Measurements from ENCODE around the gene OR9A4. TPM values are rescaled to one million over a fixed set of nuclear protein-coding genes. Genes with fewer than 3 reads are reported as not detected.

Gene OR9A4
- total RNA-seq, 1 experiment from 2014 or later = not detected

- H3K4me1 ChIP-seq (ENCODE audit: insufficient read depth, low read length, poor library complexity, severe bottlenecking) = no peaks in the 10 kb centered on the region
- TF ChIP-seq EZH2 (IDR thresholded peaks at IDR 0.05; ENCODE audit: borderline replicate concordance, low read depth, low read length, poor library complexity, severe bottlenecking) = no peak
- TF ChIP-seq CTCF (conservative IDR thresholded peaks at IDR 0.05; ENCODE audit: low read depth, low read length) = no peak
- no peak overlapping the region for H3K27ac ChIP-seq (ENCODE audit: low read depth, low read length, poor library complexity, severe bottlenecking)
- no peaks in the 10 kb centered on the region for H3K36me3 ChIP-seq (ENCODE audit: insufficient read depth, low read length, poor library complexity, severe bottlenecking)
- no TSS peak for BruUV-seq (replicated peaks)
- DNase-seq (ENCODE audit: low spot score) = no peak
- POLR2A ChIA-PET (ENCODE audit: low non-redundant PET) = no interaction called here
- peaks cover 9% of the 10 kb centered on the region for H3K9me3 ChIP-seq (ENCODE audit: low read depth, low read length, poor library complexity, severe bottlenecking)
- CTCF ChIA-PET = no interaction called here
- intact Hi-C loops (cut with micrococcal nuclease; ENCODE audit: unreplicated experiment) = no loop called here
- no peaks in the 10 kb centered on the region for H3K27me3 ChIP-seq (replicated peaks; ENCODE audit: insufficient read depth, low read depth, low read length, poor library complexity)
- H3K4me3 ChIP-seq (ENCODE audit: low read depth, low read length, poor library complexity, severe bottlenecking) = no peak overlapping the region
These were observed 29.2 kb downstream of the OR9A4 start for GRCh38 chr7:141945356-141945755.

GRCh38 chr7:141946796-141947195, 30.6 kb downstream of the OR9A4 start, which contains the start of gene CLEC5A:
TSS of gene CLEC5A (minus strand) at chr7:141946974. CDS start at chr7:141946292, 682 bp downstream.
- ChIA-PET CTCF (no interaction called here), POLR2A (ENCODE audit: low non-redundant PET) (no interaction called here)

GRCh38 chr7:141949021-141949420, 32.8 kb downstream of the OR9A4 start:
- Histone ChIP-seq H3K4me3 (ENCODE audit: low read depth, low read length, poor library complexity, severe bottlenecking) (no peak overlapping the region), H3K27me3 (replicated peaks; ENCODE audit: insufficient read depth, low read depth, low read length, poor library complexity) (no peaks in the 10 kb centered on the region), H3K9me3 (ENCODE audit: low read depth, low read length, poor library complexity, severe bottlenecking) (no peaks in the 10 kb centered on the region), H3K36me3 (ENCODE audit: insufficient read depth, low read length, poor library complexity, severe bottlenecking) (no peaks in the 10 kb centered on the region), H3K27ac (ENCODE audit: low read depth, low read length, poor library complexity, severe bottlenecking) (no peak overlapping the region), H3K4me1 (ENCODE audit: insufficient read depth, low read length, poor library complexity, severe bottlenecking) (no peaks in the 10 kb centered on the region)
- DNase-seq (ENCODE audit: low spot score) = no peak
- TF ChIP-seq CTCF (conservative IDR thresholded peaks at IDR 0.05; ENCODE audit: low read depth, low read length) (no peak), EZH2 (IDR thresholded peaks at IDR 0.05; ENCODE audit: borderline replicate concordance, low read depth, low read length, poor library complexity, severe bottlenecking) (no peak)
- ChIA-PET CTCF (no interaction called here), POLR2A (ENCODE audit: low non-redundant PET) (no interaction called here)
- BruUV-seq (replicated peaks) = no TSS peak
- intact Hi-C loops (cut with micrococcal nuclease; ENCODE audit: unreplicated experiment) = no loop called here

More at GRCh38 chr7:141946796-141947195, 30.6 kb downstream of the OR9A4 start, which contains the start of gene CLEC5A:
- no peaks in the 10 kb centered on the region for H3K9me3 ChIP-seq (ENCODE audit: low read depth, low read length, poor library complexity, severe bottlenecking)
- intact Hi-C loops (cut with micrococcal nuclease; ENCODE audit: unreplicated experiment) = no loop called here
- H3K4me3 ChIP-seq (ENCODE audit: low read depth, low read length, poor library complexity, severe bottlenecking) = no peak within 1 kb of the TSS
- no peak within 1 kb of the TSS for H3K27ac ChIP-seq (ENCODE audit: low read depth, low read length, poor library complexity, severe bottlenecking)
- BruUV-seq (replicated peaks) = no TSS peak
- no peaks in the 10 kb centered on the region for H3K4me1 ChIP-seq (ENCODE audit: insufficient read depth, low read length, poor library complexity, severe bottlenecking)
- TF ChIP-seq EZH2 (IDR thresholded peaks at IDR 0.05; ENCODE audit: borderline replicate concordance, low read depth, low read length, poor library complexity, severe bottlenecking) (no peak), CTCF (conservative IDR thresholded peaks at IDR 0.05; ENCODE audit: low read depth, low read length) (no peak)
- no peaks in the 10 kb centered on the region for H3K36me3 ChIP-seq (ENCODE audit: insufficient read depth, low read length, poor library complexity, severe bottlenecking)
- DNase-seq (ENCODE audit: low spot score) = no peak
- no peaks in the 10 kb centered on the region for H3K27me3 ChIP-seq (replicated peaks; ENCODE audit: insufficient read depth, low read depth, low read length, poor library complexity)
